ENCODE data around the gene ISG20.
A peak's percentile ranks its signal among the peaks of the same experiment; 100 is the strongest.
"Not testable (repeated sequence)": the region's sequence is repeated elsewhere in the genome, so short reads cannot be mapped to it uniquely, and the experiment has no call there.

ISG20 gene

DNA sequence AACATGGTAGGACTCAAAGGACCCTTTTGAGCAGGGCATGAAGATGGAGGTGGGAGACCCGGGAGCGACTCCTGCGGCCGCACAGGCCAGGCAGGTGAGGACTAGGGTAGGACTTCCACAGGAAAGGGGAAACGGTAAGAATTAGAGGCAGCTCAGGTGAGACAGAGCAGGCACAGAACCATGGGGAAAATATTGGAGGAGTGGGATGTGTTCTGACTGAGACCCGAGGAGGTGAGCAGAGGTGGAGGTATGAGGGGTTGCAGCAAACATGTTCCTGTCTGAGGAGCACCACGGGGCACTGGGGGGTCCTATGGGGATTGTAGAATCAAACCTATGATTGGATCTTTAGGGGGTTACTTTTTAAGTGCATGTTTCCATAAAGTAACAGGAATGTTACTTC, 1.4 kb upstream of the ISG20 start:
- DNase-seq = no peak

DNA sequence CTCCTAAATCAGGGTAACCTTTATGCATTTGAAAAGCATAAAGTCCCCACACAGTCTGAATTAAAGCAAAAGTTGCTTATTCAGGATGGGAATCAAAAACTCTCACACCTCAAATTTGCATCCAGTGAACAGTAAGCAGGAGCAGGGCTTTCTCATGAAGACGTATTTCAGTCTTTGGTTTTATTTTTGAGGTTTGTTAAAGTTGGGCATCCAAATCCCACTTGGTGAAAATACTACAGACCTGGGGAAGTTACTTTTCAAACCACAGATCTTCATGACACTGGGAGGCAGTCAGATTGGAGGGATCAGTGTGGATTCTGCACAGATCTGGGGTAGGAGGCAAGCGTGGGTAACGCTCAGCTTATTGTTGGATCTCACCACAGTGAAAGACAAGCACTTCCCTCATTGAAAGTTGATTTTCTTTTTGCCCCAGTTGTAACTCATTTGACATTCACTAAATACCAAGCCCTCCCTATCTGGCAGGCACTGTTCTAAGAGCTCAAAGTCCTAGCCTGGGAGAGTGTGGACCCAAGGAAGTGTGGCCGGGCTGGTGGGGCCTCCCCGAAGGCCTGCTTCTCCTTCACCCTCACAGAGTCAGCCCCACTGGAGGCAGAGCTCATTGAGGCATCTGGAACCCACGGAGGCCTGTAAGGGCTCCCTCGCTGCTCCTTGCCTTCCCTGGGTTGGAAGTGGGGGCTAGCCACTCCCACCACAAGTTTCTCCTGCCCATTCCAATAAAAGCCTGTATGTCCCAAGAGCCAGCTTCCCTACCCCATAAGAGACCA, 783 bp upstream of the ISG20 start:
- no peak for DNase-seq

DNA sequence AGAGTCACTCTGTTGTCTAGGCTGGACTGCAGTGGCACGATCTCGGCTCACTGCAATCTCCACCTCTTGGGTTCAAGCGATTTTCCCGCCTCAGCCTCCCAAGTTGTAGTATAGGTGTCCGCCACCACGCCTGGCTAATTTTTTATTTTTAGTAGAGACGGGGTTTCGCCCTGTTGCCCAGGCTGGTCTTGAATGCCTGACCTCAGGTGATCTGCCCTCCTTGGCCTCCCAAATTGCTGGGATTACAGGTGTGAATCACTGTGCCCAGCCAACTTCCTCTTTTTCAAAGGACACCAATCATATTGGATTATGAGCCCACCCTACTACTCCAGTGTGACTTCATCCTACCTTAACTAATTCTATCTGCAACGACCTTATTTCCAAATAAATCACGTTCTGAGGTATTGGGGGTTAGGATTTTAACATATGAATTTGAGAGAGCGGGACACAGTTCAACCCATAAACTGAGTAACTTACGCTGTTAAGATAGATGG, 3.2 kb downstream of the ISG20 start:
- no peak for DNase-seq

DNA sequence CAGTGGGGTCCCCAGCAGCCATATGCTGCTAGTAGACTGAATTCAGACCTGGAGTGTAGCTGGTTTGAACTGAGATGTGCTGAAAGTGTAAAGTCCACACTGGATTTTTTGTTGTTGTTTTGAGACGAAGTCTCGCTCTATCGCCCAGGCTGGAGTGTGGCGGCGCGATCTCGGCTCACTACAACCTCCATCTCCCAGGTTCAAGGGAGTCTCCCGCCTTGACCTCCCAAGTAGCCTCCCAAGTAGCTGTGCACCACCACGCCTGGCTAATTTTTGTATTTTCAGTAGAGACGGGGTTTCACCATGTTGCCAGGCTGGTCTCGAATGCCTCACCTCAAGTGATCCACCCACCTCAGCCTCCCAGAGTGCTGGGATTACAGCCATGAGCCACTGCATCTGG, 3.7 kb downstream of the ISG20 start:
- not testable (repeated sequence) for DNase-seq

DNA sequence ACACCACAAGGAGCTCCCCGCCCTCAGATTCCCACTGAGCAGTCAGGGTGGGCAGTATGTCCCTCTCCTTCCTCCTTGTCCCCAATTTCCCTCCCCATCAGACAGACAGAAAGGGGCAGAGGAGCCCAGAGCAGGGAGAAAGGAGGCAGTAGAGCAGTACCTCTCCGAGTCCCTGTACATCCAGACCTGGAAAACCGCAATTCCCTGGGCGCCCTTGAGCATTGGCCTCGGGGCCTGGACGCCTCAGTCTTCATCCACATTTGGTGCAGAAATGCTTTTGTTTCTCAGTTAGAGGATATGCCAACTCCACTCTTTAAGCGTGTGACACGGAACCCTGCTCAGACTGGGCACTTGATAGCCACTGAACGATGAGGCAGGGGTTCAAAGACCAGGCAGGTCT, 5.9 kb downstream of the ISG20 start:
- no peak for DNase-seq

DNA sequence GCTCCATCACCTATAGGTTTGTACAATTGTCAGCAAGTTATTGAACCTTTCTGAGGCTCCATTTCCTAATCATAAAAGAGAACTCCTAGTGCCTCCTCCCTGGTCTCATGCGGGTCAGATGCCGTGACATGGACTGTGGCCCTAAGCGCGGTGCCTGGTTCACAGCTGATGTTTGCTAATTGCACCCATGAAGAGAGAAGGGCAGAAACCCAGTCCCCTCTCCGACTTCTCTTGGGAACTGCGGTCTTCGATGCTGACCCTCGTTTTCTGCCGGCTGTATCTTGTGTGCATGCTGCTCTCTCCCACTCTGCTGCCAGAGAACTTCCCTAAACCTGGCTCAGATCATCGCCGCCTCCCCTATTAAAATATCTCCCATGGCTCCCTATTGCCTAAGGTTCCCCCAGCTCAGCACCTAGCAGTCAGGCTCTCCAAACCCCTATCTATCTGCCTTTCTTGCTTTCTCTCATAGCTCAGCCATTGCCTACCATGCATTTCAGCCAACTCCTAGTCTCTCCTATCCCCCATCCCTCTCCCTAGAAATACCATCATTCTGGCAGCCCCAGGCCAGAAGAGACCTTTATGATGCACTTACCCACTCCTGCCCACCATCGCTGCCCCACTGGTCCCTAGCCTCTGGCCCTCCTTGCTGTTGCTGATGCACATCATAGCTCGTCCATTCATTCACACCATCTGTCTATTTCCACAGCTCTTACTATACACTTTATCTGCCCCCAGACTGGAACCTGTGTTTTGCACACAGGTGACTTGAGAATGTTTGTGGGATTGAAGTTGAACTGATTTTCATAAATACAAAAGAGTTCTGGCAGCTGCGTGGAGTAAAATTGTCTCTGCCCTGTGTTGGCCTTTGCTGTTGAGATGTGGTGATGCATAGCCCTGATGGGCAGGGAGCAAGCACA, 6.6 kb downstream of the ISG20 start:
- DNase-seq = no peak

DNA sequence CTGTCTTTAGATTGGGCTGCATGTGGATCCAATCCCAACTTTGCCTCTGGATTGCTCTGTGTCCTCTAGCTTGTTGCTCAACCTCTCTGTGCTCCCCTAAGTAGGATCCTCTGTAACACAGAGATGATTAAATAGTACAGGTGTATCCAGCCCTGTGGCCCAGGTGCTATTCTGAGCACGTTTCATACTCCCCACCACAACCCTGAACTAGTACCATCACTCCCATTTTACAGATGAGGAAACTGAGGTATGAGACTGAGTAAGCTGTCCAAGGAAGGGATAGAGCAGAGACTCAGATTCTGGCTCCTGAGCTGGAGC, 7.2 kb downstream of the ISG20 start:
- no peak for DNase-seq

DNA sequence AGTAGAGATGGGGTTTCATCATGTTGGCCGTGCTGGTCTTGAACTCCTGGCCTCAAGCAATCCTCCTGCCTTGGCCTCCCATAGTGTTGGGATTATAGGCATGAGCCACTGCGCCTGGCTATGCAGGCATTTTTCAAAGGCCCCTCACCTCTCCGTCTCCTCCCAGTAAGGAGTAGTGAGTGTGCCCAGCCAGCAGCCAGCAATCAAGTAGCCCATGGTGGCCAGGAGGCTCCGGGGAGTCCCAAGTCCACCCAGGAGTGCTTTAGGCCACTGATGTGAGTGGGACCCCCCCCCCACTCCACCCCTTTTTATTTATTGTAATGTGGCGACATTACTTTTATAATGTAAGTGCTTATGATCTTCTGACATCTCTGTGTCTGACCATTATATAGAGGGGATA, 8.1 kb downstream of the ISG20 start:
- no peak for DNase-seq

DNA sequence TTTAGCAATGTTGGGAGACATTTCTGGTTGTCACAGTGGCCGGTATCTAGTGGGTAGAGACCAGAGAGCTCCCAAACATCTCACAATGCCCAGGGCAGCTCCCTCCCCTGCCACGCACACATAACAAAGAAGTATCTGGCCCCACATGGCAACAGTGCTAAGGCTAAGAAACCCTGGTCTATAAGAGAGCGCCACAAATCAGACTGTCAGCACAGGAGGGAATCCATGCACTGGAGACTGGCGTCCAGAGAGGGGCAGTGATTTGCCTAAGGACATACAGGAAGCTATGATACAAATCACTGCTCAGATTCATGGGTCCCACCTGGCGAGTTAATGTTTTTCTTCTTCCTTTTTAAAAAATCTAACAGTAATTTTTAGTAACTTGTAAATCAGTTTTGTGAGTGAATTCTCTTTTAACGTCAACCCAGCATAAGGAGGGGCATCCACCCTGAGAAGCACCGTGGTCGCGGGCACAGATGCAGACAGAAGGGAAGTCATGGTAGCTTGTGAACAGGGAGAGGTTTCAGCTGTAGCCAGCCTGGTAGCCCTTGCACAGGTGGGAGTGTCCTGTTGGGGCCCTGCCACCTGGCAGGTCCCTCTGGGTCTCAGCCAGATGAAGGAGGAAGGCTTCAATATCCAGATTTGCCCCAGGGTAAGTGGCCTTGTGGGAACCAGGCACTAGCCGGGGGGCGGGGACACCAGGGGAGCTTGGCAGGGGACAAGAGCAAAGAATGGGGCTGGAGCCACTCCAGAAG, 8.7 kb downstream of the ISG20 start:
- DNase-seq = no peak

DNA sequence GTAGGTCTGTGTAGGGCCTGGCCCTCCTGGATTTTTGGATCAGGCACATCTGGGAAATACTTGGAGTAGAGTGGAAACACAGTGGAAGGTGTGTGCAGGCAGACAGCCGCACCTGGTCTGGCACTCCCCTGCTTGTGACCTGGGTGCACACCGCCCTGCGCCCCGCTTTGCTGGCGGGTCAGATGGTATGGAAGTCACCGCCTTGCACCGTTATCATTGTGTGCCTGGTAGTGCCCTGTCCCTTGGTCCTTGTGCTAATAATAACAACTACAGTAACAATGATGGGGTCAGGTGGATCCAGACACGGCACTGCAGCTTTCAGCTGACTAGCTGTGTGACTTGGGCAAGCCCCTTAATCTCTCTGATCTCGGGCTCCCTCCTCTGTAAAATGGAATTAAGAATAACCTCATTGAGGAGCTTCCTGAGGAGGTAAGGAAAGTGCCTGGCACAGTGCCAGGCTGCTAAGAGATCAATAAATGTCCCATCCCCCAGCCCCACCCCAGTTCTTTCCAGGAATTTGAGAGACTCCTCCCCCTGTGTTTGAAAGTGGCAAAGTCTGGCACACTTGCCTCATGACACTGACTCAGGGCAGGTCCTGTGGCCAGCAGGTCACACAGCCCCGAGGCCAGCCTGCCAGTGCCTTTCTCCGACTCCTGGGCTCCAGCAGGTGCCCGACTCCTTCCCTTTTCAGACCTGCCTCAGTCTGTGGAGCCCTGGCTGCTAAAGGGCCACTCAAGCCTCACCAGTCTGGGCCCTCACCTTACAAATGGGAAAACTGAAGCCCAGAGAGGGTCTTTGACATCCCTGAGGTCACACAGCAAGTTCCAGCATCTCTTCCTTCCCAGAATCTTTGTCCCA, 9.8 kb downstream of the ISG20 start:
- peak; percentile 57 for DNase-seq

DNA sequence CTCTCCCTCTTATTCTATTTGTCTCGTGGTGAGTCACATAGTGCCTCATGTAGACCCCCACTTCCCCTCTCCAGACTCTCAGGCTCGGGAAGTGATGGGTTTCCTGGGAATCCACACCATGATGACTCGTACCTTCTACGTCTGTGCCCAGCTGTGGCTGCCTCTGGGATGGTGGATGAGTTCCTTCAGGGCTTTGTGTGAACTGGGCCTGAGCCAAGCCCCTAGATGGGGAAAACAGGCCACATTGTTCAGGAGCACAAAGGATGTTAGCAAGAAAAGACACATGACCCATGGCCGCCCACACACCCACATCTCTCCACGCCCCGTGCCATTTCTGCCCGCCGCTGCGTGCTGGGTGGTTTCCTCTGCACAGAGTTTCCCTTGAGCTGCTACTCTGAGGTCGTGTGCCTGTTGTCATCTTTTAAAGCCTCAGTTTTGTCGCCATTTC, 10.5 kb downstream of the ISG20 start:
- peak; percentile 72 for DNase-seq

DNA sequence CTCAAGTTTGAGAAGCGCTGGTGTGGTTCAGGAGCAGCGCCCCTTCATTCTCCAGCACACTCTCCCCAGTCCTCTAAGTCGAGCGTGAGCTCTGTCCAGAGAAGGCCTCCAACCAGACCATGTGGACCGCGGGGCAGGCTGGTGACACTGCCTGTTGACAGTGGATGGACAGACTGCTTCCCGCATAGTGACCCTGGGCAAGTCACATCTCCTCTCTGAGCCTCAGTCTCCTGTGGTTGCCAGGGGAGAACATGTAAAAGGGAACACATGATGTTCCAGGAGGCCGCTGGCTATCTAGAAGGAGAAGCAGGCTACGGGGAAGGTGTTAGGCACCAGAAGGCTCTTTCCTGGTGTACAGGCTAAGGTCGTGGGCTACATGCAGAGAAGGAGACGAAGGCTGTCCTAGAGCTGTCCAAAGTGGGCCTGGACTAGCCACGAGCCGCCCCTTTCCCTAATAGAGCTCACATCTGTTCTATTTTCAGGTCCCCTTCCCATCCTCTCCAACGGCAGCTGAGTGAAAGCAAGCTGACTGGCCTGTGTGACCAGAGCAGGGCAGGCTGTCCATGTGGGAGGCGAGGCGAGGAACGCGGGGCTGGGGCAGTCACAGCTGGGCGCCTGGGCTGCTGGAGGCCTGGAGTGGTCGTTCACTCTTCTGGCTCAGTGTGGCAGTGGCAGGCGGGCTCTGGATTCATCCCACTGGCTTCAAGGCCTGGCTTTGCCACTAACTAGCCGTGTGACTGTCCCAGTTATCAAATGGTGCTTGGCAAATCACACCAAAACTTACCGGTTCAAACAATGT, 11.1 kb downstream of the ISG20 start:
- no peak for DNase-seq

DNA sequence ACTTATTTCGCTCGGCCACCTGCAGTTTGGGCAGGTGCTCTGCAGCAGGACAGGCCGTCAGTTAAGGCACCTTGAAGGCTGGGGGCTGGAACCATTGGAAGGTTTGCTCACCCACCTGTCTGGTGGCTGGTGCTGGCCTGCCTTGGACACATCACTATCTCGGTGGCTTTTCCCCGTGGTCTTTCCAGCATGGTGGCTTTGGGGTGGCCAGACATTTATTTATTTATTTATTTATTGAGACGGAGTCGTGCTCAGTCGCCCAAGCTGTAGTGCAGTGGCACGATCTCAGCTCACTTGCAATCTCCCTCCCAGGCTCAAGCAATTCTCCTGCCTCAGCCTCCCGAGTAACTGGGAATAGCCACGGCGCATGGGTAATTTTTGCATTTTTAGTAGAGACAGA, 11.7 kb downstream of the ISG20 start:
- DNase-seq = no peak

DNA sequence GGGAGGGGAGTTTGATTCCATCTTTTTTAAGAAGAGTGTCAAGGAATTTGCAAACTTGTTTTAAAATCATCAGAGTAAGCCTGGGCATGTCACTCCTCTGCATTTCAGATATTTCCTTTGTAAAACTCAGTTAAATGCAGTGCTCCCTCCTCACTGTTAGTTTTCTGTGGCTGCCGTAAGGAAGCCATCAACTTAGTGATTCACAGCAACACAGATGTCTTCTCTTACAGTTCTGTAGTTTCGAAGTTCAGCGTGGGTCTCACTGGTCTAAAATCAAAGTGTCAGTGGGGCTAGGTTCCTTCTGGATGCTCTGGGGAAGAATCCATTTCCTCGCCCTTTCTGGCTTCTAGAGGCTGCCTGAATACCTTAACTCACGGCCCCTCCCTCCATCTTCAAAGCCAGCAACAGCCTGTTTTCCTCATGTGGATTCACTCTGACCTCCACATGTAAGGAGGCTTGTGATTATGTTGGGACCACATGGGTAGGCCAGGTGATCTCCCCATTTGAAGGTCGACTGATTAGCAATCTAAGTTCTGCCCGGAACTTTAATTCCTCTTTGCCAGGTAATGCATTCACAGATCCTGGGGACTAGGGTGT, 12.4 kb downstream of the ISG20 start:
- DNase-seq = no peak

DNA sequence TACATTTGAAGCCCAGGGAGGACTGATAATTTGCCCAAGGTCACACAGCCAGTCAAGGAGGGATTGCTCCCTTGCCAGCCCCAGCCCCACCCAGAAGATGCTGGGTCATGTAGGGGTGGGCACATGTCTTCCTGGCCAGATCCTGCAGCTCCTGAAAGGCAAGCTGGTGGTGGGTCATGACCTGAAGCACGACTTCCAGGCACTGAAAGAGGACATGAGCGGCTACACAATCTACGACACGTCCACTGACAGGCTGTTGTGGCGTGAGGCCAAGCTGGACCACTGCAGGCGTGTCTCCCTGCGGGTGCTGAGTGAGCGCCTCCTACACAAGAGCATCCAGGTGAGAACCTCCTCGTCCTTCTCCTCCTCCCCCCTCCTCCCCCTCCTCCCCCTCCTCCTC, 13.2 kb downstream of the ISG20 start:
- DNase-seq = no peak

DNA sequence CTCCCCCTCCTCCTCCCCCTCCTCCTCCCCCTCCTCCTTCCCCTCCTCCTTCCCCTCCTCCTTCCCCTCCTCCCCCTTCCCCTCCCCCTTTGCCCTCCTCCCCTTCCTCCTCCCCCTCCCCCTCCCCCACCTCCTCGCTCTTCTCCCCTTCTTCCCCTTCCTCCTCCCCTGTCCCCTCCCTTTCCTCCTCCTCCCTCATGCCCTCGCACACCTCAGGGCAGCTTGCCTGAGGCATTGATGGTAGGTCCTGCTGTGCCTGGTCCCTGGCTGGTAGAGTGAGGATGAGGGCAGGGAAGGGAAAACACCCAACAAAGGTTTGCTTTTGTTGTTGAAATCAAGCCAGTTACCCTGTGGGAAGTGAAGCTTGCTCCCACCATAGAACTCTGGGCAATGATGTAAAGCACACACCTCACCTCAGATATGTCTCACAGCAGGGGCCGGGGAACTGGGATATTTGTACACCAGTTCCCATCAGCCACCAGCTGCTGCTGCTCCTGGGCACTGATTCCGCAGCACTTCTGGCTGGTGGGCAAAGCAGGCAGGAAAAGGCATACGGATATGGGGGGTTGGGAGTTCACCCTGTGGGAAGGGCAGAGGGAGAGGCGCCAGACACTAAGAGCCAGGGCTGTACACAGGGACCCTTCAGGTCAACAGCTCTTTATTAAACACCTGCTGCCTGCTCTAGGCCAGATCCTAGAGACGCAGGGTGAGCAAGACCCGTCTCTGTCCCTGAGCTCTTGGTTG, 13.8 kb downstream of the ISG20 start:
- DNase-seq = no peak

DNA sequence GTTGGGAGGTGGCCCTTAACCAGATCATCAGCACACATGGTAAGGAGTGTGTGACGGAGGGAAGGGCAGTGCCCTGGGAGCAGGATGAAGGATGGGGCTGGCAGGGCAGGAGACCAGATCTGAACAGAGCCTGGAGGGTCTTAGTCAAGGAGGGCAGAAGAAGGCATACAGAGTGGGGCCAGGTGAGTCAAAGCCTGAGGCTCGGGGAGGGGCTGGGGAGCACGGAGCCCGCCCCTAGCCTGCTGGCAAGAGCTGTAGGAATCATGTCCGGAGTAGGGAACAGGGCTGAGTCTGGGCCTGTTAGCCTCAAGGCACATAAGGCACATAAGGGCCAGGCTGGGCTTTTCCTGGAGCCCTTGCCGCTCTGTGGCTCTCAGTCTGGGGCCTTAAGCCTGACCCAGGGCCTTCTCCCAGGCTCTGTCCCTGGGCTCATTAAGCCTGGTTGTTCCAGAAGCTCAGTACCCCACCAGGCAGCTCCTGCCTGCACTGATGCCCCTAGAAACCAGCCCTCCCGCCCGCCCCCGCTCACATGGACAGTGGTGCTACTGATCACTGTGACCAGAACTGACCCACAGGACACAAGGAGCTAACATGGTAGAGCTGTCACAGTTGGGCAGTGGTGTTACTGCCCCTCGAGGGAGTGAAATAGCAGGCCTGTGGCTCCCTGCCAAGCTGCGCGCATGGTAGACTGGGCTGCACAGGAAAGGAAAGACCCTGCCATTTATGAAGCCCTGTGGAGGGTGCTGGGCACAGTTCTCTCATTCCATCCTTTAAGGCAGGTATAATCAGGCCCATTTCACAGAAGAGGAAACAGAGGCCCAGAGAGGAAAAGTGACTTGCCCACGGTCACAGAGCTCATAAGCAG, 14.6 kb downstream of the ISG20 start:
- DNase-seq = no peak

DNA sequence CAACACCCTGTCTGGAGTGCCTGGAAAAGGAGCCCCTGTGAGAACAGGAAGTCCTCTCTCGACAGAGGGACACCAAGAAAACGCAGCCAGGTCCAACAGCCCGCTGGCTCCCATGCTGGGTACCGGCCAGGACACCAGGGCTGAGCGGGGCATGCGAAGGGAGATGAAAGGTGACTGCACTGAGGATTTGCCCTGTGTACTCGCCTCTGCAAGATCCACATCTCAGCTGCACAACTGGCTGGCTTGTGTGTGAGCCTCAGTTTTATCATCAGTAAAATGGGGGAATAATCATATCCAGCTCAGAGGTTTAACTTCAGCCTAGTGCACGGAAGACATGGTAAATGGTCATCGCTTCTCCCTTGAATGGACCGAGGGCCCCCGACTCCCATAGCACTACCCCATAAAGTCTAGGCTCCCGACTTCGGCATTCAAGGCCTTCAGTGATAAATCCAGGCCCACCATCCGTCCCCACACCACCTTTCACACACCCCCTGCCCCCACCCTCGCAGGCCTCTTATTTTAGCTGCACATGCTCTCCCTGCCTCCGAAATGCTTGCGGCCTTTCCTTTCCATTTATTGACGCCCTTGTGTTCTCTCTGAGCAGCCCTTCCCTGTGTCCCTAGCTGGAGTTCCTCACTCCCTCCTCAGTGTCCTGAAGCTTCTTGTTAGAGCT, 15.8 kb downstream of the ISG20 start:
- no peak for DNase-seq

DNA sequence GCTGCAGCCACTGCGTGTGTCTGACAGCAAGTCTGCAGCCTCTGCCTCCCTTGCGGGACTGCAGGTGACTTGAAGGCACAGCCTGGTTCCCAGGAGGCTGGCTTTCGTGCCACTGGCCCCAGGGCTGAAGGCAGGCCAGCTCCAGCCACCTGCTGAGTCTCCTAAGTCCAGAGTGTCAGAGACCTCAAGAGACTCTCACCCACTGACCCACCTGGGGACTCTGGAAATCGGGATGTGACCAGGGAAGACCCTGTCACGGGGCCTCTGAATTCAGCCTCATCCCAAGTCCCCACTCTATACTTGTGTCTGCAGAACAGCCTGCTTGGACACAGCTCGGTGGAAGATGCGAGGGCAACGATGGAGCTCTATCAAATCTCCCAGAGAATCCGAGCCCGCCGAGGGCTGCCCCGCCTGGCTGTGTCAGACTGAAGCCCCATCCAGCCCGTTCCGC, 16.3 kb downstream of the ISG20 start:
- no peak for DNase-seq
